ENCODE measurements around the gene PTCH2.

PTCH2 gene

GRCh38 chr1:44777969-44778635, 65.0 kb downstream of the PTCH2 start:
- DNase-seq, result no peak

GRCh38 chr1:44777547-44777946, 65.5 kb downstream of the PTCH2 start:
- no peak for DNase-seq

GRCh38 chr1:44776730-44777068, 66.4 kb downstream of the PTCH2 start:
- no peak for DNase-seq

GRCh38 chr1:44775930-44776729, 66.9 kb downstream of the PTCH2 start:
- DNase-seq, result no peak

- DNase-seq, result peak; percentile 96
These were observed 67.7 kb downstream of the PTCH2 start, which contains the start of gene RPS8 for GRCh38 chr1:44775078-44775929. Gene RPS8, plus strand, starts transcription at chr1:44775540. Its CDS starts 57 bp downstream, at chr1:44775597.

Data from NCI-H1092 treated with DMSO at 0.1 percent for 48 hours (cell line).